Limb (tissue), 2 donors: ENCODE data around the gene CTIF.
A peak's percentile ranks its signal among the peaks of the same experiment; 100 is the strongest.
"Not testable (repeated sequence)": the region's sequence is repeated elsewhere in the genome, so short reads cannot be mapped to it uniquely, and the experiment has no call there.

Experiments used
- DNase-seq, 2 donors: peaks; one replicate each; pipeline ENCODE4 v3.0.0-alpha.2; 2016; ENCODE audit errors: extremely low spot score in 2 of 2

CTIF gene

DNA sequence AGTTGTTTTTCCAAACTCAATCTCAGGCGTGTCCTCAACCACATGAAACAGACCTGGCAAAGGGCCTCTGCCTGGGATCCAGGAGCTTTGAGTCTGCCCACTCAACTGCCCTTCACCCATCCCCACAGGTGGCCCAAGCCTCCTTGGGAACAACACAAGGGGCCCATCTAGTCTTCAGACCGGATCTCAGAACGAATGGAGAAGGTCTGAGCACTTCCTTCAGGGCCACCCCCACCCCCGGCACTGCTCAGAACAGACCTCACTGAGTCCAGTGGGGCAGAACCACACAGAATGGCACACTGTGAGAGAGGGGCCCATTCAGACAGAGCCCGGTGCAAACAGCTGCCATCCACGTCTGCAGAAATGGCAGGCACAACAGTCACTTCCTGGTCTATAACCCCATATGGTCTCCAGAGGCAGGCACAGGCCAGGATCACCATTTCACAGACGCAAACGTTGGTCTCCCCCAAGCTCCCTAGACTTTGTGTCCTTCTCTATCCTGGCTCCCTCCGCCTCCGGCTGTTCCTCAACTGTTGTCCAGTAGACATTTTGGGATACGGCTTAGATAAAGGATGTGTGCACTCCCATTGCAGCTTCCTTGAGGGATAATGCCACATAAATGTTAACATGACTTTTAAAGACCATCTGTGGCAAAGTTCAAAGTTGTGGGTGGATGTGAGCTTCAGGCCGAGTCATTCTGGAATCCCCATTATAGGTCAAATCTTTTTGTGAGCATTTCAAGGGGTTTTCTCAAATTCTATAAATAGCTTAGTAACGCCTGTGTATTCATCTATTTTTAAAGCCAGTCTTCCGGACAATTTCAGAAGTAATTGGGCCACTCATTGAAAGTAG lies 262.3 kb downstream of the CTIF start:
- peak in 1 of 2 donors; percentile 19 for DNase-seq

DNA sequence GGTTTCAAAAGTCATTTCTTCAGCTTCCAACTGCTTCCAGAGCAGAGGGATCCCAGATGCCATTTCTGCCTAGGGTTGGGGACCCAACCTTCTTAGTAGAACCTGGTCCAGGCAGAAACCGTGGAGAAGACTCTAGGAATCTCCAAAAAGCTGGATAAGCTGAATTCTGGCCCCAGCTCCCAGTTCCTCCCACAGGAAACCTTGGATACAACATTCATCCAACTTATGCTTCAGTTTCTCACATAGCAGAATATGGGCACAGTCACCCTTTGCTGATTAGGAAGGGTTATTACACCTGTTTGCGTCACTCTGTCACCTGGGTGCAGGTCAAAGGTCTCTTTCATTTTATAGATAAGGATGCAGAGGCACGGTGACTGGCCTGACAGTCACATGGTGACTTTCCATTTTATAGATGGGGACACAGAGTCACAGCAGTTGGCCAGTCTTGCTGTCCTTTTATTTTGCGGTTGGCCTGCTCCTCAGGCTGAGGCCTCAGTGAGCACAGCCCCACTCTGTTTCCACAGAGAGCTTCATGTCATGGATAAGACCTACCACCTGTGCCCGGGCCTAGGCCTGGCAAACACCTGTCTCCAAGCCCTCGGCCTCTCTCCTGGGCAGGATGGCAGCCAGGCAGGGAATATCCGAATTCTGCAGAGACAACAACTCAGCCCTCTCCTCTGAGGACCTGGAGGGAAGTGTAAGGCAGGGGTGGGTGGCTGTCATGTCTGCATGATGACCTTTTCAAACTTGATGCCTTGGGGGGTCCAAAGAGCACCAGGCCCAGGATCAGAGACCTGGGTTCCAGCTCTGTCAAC lies 263.1 kb downstream of the CTIF start:
- DNase-seq, result peak in 1 of 2 donors; percentile 10

DNA sequence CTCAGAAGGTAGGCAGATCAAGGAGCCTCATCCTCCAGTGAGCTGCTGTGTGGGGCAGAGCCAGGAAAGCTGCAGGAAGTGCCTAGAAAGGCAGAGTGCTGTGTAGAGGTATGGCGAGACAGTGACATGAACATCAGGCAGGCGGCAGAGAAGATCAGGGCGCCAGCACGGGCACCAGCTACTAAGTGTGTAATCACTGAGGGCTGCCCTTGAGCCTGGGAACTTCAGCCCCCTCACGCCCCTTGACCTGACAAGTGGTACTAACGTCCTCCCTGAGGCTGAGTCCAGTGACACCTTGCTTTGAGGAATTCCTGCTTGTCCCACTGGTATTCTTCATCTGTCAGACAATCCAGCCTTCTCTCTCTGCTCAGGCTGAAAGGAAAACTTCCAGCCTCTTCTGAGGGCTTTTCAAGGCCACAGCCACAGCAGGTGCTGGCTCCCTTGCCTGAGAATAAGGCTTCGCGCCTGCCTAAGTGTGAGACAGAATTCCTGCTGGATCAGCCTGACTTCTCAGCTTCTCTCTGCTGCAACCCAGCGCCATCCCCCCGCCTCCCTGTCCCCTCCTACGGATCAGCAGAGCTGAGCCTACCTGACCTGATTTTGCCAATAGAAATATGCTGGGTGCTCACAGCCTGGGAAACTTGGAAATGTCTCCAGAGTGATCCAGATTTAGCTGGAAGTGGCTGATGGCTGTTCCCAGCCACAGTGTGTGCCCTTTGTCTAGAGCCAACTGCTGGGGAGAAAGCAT lies 263.9 kb downstream of the CTIF start:
- peak in 1 of 2 donors; percentile 43 for DNase-seq

DNA sequence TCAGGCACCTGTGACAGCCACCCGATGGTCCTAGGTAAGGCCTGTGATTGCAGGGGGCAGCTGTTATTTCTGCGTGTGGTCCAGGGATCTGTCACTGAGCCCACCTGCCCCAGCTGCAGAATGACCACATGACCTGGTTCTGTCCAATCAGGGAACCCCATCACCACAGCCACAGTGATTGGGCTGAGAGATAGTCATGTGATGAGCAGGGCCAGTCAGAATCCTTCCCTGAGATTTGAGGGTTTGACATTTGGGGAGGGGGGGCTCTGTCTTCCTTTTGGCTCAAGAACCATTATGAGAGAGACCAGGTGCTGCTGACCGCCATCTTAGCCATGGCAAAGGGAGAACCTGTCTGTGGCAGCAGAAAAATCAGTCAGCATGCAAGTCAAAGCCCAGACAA lies 264.7 kb downstream of the CTIF start:
- DNase-seq, result peak in 1 of 2 donors; percentile 11

DNA sequence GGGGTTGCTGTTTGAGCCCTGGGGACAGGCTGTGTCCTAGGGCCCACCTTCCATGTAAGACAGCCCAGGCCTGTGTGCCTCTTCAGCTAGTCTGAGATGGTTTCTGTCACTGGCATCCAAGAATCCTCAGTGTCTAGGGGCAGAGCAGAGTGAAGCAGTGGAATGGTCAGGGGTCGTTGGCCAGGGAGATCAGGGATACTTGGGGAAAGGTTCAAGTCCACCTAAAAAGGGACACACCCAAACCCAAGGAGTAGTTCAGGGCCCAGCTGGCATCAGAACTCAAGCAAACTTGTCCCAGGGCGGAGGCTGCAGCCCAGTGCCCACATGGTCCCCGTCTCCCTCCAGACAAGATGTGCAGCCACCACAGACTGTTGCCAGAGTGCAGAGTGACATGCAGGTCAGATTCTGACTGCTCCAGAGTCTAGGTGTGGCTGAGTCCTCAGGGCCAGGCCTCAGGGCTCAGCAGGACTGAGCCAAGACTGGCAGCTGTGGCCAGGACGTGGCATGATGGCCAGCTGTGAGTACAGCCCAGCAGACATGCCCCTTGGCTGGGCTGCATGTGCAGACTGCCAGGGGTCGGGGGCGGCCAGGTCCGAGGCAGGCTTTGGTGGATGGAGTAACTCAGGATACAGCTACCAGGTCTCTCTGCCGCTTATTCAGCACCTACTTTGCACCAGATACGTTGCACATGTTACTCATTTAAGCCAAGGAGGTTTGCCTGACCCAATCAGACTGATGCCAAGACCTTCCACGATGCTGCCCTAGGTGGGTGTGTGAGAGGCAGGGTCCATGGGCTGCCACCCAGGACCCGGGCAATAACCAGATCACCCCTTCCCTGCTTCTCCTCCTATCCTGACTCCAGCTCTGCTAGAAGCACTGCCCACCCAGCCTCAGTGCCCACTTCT lies 265.4 kb downstream of the CTIF start:
- peak in 1 of 2 donors; percentile 22 for DNase-seq

DNA sequence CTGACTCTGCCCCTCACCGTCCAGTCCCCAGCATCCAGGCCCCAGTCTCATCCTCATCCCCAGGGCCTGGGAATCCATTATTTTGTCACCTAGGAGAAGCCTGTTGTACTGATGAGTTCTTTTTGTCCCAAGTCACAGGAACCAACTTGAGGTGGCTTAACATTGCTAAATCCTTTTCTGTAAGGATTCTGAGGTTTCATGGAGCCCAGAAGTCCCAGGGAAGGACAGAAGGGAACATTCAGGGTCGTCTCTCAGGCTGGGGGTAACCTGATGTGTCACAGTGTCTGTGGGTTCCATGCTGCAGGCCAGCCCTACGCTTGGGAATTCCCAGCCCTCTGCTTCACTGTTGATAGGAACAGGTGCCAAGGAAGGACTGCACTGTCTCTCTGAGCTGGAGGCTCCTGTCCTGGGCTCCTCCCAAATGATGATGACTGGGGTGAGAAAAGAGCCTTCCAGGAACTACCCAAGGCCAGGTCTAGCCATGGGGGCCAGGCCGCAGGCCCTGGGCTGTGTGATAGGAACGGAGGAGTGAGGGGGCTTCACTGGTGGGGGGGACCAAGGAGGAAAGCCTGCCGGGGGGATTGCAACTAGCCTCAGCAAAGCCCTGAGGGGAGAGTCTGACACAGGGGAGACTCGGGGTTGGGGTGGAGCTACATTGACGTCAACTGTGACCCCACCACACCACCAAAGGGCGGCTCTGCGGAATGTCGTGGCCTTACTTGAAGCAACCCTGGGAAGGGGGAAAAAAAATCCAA lies 266.2 kb downstream of the CTIF start:
- DNase-seq, result peak in 1 of 2 donors; percentile 17

DNA sequence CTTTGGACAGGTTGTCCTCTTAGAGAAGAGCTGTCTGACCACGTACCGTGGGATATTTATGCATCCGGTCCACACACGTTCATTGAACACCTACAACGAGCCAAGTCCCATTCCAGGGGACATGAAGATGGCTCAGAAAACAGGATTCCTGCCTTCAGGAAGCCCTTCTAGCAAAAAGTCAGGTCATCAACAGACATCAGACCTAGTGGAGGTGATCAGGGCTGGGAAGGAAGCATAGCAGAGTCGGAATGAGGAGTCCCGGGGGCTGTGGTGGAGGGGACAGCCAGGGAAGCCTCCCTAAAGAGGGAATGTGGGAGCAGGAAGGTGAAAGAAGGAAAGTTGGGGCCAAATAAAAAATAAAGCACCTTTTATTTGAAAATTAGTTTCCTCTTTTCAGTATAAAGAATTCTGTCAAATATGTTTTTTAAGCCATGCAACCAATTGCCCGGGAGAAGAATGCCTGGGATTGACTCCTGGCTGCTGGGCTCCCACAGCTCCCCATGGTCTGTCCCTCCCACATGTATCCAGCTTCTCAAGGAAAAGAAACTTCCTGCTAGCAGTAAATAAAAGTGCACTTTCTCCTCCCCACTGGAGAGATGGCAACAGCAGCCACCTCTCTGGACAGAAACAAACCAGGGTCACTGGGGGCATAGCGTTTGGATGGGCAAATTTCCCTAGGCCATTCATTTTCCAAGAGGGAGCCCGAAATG lies 267.1 kb downstream of the CTIF start:
- DNase-seq, result peak in 1 of 2 donors; percentile 15

DNA sequence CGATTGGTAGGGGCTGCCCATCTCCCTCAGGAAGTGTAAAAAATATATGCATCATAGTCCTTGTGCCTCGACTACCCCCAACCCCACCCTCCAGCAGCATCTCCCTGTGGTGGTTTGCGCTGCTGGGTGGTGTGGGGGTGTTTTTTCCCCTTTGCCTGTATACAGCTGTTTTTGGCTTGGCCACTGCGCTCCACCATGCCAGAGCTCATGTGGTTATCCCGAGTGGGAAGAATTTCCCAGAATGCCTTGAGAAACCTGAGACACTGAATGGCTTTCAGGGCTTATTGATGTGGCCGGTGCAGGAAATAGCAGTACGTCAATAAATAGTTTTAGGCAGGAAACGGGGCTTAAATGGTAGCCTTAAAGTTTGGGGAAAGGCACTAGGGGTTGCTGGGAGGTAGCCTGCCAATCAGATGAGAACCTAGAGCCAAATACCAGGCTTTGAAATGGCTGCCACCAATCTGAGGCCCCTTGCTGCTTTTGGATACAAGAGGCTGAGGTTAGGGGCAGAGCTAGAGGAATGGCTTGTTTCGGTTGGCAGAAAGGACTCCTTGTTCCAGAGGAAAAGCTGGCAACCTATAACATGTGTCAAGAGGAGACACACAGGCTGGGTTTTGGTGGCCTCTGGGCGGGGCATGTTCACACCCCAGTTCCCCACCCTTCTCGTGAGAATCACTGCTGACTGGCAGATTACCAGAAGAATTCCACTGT lies 267.9 kb downstream of the CTIF start:
- peak; percentile 51 to 59 for DNase-seq

DNA sequence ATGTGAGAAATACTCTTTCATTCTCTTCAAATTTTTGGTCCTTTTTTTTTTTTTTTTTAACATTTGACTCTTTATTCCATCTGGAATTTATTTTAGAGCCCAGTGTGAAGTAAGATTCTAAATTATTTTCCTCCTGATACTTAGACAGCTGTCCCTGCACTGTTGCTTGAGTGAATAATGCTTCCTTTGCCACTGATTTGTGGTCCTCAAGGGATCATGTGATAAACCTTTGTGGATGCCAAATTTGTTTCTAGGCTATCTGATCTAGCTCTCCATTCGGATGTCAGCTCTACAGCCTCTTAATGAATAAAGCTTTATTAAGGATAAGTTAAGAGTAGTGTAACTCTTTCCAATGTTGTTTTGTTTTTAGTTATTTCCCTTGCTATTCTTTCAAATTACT lies 269.6 kb downstream of the CTIF start:
- DNase-seq, result no peak

DNA sequence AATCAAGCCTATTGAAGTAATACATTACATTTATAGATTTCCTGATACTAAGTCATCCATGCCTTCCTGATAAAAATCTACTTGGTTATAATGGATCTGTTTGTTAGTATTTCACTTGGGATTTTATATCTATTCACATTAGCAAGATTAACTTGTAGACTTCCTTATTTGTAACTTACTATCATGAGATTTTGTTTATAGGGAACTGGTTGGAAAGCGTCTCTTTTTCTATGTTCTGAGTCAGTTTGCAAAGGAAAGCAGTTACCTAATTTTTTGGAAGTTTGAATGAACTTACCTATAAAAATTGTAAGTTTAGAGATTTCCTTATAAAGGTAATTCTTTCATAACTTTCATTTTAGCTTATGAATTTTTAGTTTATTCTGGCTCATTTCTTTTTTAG lies 270.5 kb downstream of the CTIF start:
- no peak for DNase-seq

DNA sequence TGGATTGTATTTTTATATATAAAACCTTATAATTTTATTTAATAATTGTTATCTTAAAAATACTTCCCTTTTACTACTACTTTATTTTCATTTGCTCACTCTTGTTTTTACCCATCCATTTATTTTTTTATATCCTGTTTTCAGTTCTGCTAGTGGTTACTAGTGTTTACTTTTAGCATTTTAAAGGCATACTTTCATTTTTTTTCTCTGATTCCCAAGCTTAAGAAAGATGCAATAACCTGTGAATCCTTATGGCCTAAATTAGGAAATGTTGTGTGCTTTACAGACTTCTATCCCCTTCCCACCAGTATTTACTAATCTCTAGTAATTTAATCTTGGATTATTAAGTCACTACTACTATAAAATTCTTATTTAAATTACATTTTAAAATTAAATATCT lies 272.0 kb downstream of the CTIF start:
- no peak for DNase-seq

DNA sequence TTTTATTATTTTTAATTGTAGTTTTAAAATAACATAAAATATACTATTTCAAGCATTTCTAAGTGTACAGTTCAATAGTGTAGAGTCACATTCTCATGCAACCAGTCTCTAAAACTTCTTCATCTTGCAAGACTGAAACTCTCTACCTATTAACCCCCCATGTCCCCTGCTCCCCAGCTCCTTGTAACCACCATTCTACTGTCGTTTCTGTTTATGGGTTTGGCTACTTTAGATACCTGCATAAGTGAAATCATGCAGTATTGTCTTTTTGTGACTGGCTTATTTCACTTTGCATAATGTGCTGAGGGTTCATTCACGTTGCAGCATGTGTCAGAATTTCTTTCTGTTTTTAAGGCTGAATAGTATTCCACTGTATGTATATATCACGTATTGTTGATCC lies 272.6 kb downstream of the CTIF start:
- DNase-seq, result no peak

DNA sequence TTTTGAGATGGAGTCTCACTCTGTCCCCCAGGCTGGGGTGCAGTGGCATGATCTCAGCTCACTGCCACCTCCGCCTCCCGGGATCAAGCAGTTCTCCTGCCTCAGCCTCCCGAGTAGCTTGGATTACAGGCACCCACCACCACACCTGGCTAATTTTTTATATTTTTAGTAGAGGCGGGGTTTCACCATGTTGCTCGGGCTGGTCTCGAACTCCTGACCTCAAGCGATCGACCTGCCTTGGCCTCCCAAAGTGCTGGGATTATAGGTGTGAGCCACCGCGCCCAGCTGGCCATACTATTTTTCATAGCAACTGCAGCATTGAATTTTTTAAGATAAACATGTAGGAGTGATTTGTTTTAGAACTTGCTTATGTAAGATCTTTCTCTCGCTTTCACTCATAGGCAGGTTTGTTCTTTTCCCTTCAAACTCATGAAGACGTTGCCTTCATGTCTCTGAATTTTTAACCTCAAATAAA lies 273.2 kb downstream of the CTIF start:
- not testable (repeated sequence) for DNase-seq

DNA sequence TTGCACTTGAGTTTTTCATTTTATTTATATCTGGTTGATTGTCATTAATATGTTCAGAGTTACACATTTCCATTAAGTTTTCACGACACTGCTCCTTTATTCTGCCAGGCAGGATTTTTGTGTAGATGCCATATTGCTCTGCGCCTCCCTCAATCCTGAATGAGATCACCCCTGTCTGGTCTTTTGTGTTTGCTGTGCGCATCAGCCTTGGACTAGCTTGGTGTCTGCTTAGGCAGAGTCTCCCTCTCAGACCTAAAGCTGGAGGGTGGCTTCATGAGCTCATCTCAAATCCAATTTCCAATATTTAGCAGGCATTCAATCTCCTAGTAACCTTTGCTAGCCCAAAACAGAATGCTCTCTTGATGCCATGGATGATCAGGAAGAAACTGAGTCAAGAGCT lies 274.5 kb downstream of the CTIF start:
- no peak for DNase-seq

DNA sequence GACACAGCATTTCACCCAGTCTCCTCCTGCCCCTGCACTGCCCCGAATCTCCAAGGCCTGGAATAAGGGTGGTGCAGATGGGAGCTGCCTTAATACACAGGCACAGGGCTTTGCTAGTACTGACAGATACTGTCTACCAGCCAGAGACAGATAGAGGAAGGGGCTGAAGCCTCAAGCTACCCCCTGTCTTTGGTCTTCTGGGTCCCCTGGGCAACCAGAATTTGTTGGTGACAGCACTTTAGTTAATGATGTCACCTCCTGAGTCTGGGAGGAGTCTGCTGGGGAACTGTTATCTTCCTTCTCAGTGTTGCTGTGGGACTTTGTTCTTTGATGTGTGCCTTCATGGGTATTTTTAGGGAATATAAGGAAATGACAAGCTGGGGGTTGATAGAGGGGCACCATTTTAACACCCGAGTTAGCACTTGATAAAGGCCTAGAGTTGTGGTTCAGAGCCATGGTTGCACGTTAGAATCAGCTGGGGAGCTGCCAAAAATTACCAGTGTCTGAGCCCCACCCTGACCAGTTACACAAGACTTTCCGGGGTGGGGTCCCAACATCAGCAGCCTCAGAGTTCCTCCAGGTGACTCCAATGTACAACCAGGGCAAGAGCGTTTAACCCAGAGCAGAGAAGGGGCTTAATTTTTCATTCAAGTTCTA lies 275.1 kb downstream of the CTIF start:
- peak in 1 of 2 donors; percentile 12 for DNase-seq

DNA sequence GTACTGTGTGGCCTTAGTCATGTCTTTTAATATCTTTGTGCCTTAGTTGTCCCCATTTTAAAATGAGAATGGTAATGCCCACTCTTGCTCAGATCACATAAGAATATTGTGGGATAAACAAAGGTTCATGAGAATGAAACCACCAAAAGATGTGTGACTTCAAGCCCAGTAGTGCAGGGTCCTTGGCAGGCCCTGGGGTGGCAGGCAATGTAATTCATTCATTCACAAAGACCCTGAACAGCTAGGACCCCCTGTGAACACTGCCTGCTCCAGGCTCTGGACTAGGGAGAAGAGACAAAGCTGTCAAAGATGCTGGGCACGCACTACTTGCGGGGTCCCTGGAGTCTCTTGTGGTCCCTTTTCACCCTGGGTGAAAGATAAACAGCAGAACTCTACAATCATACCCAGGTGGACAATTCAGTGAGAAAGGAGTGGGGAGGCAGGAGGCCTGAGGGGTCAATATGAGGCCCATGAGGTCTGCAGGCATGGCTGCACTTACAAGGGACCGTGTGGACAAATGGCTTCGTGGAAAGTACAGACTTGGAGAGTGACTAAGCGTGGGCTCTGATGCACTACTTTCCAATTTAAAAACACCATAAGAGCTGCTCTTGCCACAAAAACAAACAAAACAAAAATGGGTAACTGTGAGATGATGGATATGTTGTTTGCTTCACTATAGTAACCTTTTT lies 275.8 kb downstream of the CTIF start:
- peak in 1 of 2 donors; percentile 13 for DNase-seq

DNA sequence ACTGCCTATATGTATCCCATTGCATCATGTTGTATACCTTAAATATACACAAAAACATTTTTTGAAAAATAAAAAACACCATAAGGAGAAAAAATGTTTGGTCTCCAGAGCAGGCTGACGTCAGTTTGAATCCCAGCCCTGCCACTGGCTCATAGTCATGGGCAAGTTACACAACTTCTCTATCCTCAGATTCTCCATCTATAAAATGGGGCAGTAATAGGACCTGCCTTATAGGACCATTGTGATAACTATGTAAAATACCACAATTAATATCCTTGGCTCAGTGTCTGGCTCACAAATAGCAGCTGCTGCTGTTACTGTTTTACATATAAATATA lies 276.3 kb downstream of the CTIF start:
- DNase-seq, result no peak
